HL-60 (cell line): ENCODE data around the gene VARS2.
A peak's percentile ranks its signal among the peaks of the same experiment; 100 is the strongest.

Experiments used
- DNase-seq, 2 experiments: peaks; one replicate each; pipeline ENCODE4 v3.0.0-alpha.2; 2010 to 2020; ENCODE audit warnings: low read depth in 1 of 2, low spot score in 1 of 2
- H3K27ac ChIP-seq: fragments of 250-450 bp; sonication (Bioruptor Pico); replicated peaks from 2 replicates; pipeline ENCODE4 v1.5.1; 2020; ENCODE audit warnings: mild to moderate bottlenecking, moderate library complexity
- H3K27me3 ChIP-seq: fragments of 250-450 bp; sonication (Bioruptor Pico); 2 replicates; pipeline ENCODE4 v1.5.1; 2021; ENCODE audit warnings: mild to moderate bottlenecking, moderate library complexity; ENCODE audit not compliant: insufficient read depth, poor library complexity, severe bottlenecking
- H3K4me3 ChIP-seq: replicated peaks from 2 replicates; pipeline ENCODE4 v1.5.1; 2011; ENCODE audit warnings: mild to moderate bottlenecking, control low read depth, low read length; ENCODE audit not compliant: insufficient read depth
- CTCF ChIP-seq: IDR thresholded peaks from one replicate; pipeline ENCODE4 v1.5.1; 2011; ENCODE audit warnings: low read length, control low read depth, inconsistent platforms; ENCODE audit not compliant: insufficient read depth
- GABPA ChIP-seq: IDR thresholded peaks from 2 replicates; pipeline ENCODE4 v1.6.1; 2012; ENCODE audit warnings: low read depth
- POLR2AphosphoS5 ChIP-seq: IDR thresholded peaks from 2 replicates; pipeline ENCODE4 v1.6.1; 2012; ENCODE audit warnings: low read depth
- REST ChIP-seq: IDR thresholded peaks from 2 replicates; pipeline ENCODE4 v1.6.1; 2012; ENCODE audit warnings: low read depth; ENCODE audit not compliant: insufficient replicate concordance
- SPI1 ChIP-seq: IDR thresholded peaks from 2 replicates; pipeline ENCODE4 v1.6.1; 2012; ENCODE audit warnings: low read depth, mild to moderate bottlenecking, borderline replicate concordance

Gene VARS2

GRCh38 chr6:30954631-30955366 lies 40.8 kb downstream of the VARS2 start:
- no peak for DNase-seq
- Histone ChIP-seq H3K27ac (no peak overlapping the region), H3K27me3 (peaks cover 52% of the 10 kb centered on the region), H3K4me3 (no peak overlapping the region; the same call in 1 of the 2 replicates)
- TF ChIP-seq GABPA = no peak
- no peak for TF ChIP-seq CTCF
- TF ChIP-seq REST = no peak
- TF ChIP-seq SPI1 = no peak
- no peak for TF ChIP-seq POLR2AphosphoS5

- peak; percentile 28 to 60 for DNase-seq
These were observed 41.5 kb downstream of the VARS2 start for GRCh38 chr6:30955367-30956042.

More at GRCh38 chr6:30955367-30956042, 41.5 kb downstream of the VARS2 start:
- Histone ChIP-seq H3K27ac (no peak overlapping the region), H3K27me3 (peaks cover 52% of the 10 kb centered on the region), H3K4me3 (peak overlapping the region; percentile 31)
- TF ChIP-seq REST = no peak
- no peak for TF ChIP-seq CTCF
- TF ChIP-seq SPI1 = peak; percentile 38; the same call in 1 of the 2 replicates
- peak; percentile 84 for TF ChIP-seq GABPA
- peak; percentile 21; the same call in 1 of the 2 replicates for TF ChIP-seq POLR2AphosphoS5
